Keratinocyte (primary cell): ENCODE measurements around the gene TROAP. TPM values are rescaled to one million over a fixed set of nuclear protein-coding genes. Genes with fewer than 3 reads are reported as not detected.
"Not testable (repeated sequence)": the region's sequence is repeated elsewhere in the genome, so short reads cannot be mapped to it uniquely, and the experiment has no call there.

Experiments used
- DNase-seq: peaks from one replicate; pipeline ENCODE4 v3.0.0-alpha.2; 2011; ENCODE audit warnings: low read depth, missing footprints, low spot score
- FAIRE-seq: peaks from 2 replicates; lab custom pipeline; 2011; peaks lifted over from hg19 to GRCh38; lab: Jason Lieb, UNC
- H2AFZ ChIP-seq: 2 replicates; pipeline ENCODE4 v1.6.0; 2012; ENCODE audit warnings: low read length, control low read depth, inconsistent platforms; ENCODE audit not compliant: control insufficient read depth
- H3K27ac ChIP-seq: 2 replicates; pipeline ENCODE4 v1.5.1; 2011; ENCODE audit warnings: low read length; ENCODE audit not compliant: control insufficient read depth, insufficient read depth
- H3K27me3 ChIP-seq: 3 replicates; pipeline ENCODE4 v1.6.0; 2011; ENCODE audit warnings: low read length; ENCODE audit not compliant: control insufficient read depth, insufficient read depth; ENCODE audit errors: extremely low read depth
- H3K36me3 ChIP-seq, 2 experiments: 2 replicates in 1 of 2; 3 replicates in 1 of 2; pipeline ENCODE4 v1.5.1; 2011; ENCODE audit warnings: low read length in 2 of 2, mild to moderate bottlenecking in 1 of 2; ENCODE audit not compliant: control insufficient read depth in 2 of 2, insufficient read depth in 2 of 2; ENCODE audit errors: extremely low read depth in 1 of 2
- H3K4me1 ChIP-seq: 3 replicates; pipeline ENCODE4 v1.5.1; 2011; ENCODE audit warnings: low read length; ENCODE audit not compliant: control insufficient read depth, insufficient read depth; ENCODE audit errors: extremely low read depth
- H3K4me2 ChIP-seq: 3 replicates; pipeline ENCODE4 v1.6.0; 2011; ENCODE audit warnings: low read depth, low read length; ENCODE audit not compliant: control insufficient read depth, insufficient read depth; ENCODE audit errors: extremely low read depth
- H3K4me3 ChIP-seq, 3 experiments: fragments of 200-600 bp in 1 of 3; sonication (generic) in 1 of 3; 2 replicates in 2 of 3; 3 replicates in 1 of 3; pipeline ENCODE4 v1.5.1; 2011 to 2016; ENCODE audit warnings: low read length in 3 of 3, mild to moderate bottlenecking in 3 of 3, control low read depth in 2 of 3, inconsistent platforms in 1 of 3, low read depth in 1 of 3, mixed read lengths in 1 of 3, mixed run types in 1 of 3, moderate library complexity in 1 of 3; ENCODE audit not compliant: control insufficient read depth in 2 of 3, insufficient read depth in 2 of 3; ENCODE audit errors: extremely low read depth in 1 of 3
- H3K79me2 ChIP-seq: 2 replicates; pipeline ENCODE4 v1.6.0; 2012; ENCODE audit warnings: low read length; ENCODE audit not compliant: control insufficient read depth, insufficient read depth
- H3K9ac ChIP-seq: 3 replicates; pipeline ENCODE4 v1.6.0; 2011; ENCODE audit warnings: low read length; ENCODE audit not compliant: control insufficient read depth, insufficient read depth; ENCODE audit errors: extremely low read depth
- H3K9me1 ChIP-seq: 3 replicates; pipeline ENCODE4 v1.6.0; 2011; ENCODE audit warnings: low read length; ENCODE audit not compliant: control insufficient read depth, insufficient read depth; ENCODE audit errors: extremely low read depth
- H3K9me3 ChIP-seq: 2 replicates; pipeline ENCODE4 v1.5.1; 2012; ENCODE audit warnings: low read depth, low read length; ENCODE audit not compliant: control insufficient read depth
- H4K20me1 ChIP-seq: 3 replicates; pipeline ENCODE4 v1.6.0; 2011; ENCODE audit warnings: low read length; ENCODE audit not compliant: control insufficient read depth, insufficient read depth; ENCODE audit errors: extremely low read depth
- CTCF ChIP-seq, 3 experiments: IDR thresholded peaks in 1 of 3; conservative IDR thresholded peaks in 1 of 3; optimal IDR thresholded peaks in 1 of 3; 2 replicates in 2 of 3; 3 replicates in 1 of 3; pipeline versions ENCODE3 to v1.5.1; 2011; ENCODE audit warnings: low read length in 3 of 3, mild to moderate bottlenecking in 3 of 3, moderate library complexity in 2 of 3, control low read depth in 1 of 3, inconsistent platforms in 1 of 3; ENCODE audit not compliant: insufficient read depth in 2 of 3; ENCODE audit errors: extremely low read depth in 1 of 3
- EZH2 ChIP-seq: IDR thresholded peaks from one replicate; pipeline ENCODE4 v1.6.1; 2012; ENCODE audit warnings: inconsistent platforms, mild to moderate bottlenecking, low read length, moderate library complexity
- dilution Hi-C: fragments of 300-500 bp; cut with MboI; formaldehyde crosslinking; loops from one replicate; pipeline ENCODE4 v1.7.0; 2020; ENCODE audit warnings: low sequenced_read_pairs; ENCODE audit not compliant: extremely low pct_ligation_motif_present
- polyA plus RNA-seq, 5 experiments: library from polyadenylated mRNA; depleted of rRNA in 3 of 5; stranded (reverse) in 3 of 5; stranded (forward) in 1 of 5; unstranded in 1 of 5; fragments of >200 nt; gene quantifications; 1 replicate in 1 of 5; 2 replicates in 3 of 5; 3 replicates in 1 of 5; pipeline versions ENCODE4 v1.2.1 to v1.2.3, GENCODE V29; 2011 to 2012; ENCODE audit warnings: missing spikeins in 2 of 5, low read depth in 1 of 5, low replicate concordance in 1 of 5

Gene TROAP
- polyA plus RNA-seq, 1 donor (not counting 4 experiments of a cell fraction or from before 2014, with no cell fraction given), result 14.1 TPM

DNA sequence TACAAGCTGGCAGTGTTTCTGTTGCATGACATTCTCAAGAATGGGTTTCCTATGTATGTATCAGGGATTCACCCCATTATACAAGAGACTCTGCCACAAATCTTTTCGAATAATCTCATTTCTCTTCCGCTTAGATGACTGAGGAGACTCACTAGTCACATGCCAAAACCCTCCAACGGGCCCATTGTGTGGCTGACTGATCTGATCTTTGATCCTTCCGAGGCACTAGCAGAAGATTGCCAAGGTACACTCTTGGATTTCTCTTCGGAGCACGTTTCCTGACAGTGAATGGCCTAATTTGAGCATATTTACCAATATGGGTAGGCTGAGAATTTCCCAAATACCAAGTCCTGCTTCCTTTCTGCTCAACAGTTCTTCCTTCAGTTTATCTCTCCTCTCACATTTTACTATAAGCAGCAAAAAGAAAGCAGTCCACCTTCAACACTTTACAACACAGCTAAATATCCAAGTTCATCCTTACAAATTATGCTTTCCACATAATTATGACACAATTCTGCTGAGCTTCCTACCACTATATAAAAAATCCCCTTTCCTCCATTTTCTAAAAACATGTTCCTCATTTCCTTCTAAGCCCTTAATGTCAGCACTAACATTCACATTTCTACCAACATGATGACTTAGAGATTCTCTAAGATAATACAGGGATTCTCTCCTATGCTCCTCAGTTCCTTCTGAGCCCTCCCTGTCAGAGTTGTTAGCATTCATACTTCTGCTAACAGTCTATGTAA is 17.1 kb upstream of the TROAP start:
- no peak for FAIRE-seq
- dilution Hi-C loops, result no loop called here
- Histone ChIP-seq H3K9me1 (no peaks in the 10 kb centered on the region), H3K79me2 (no peaks in the 10 kb centered on the region), H3K36me3 (no peaks in the 10 kb centered on the region), H3K4me3 (no peak overlapping the region), H3K9ac (no peak overlapping the region), H3K9me3 (no peaks in the 10 kb centered on the region), H2AFZ (no peak overlapping the region), H3K4me2 (no peak overlapping the region), H3K27ac (no peak overlapping the region), H3K4me1 (no peaks in the 10 kb centered on the region), H4K20me1 (no peaks in the 10 kb centered on the region), H3K27me3 (no peaks in the 10 kb centered on the region)
- TF ChIP-seq CTCF (optimal IDR thresholded peaks at IDR 0.05 in 1 of 3, IDR thresholded peaks at IDR 0.05 in 1 of 3, conservative IDR thresholded peaks at IDR 0.05 in 1 of 3; ENCODE audit: extremely low read depth in 1 of 3, insufficient read depth in 2 of 3, low read length in 3 of 3) (no peak), EZH2 (no peak)
- DNase-seq, result no peak

DNA sequence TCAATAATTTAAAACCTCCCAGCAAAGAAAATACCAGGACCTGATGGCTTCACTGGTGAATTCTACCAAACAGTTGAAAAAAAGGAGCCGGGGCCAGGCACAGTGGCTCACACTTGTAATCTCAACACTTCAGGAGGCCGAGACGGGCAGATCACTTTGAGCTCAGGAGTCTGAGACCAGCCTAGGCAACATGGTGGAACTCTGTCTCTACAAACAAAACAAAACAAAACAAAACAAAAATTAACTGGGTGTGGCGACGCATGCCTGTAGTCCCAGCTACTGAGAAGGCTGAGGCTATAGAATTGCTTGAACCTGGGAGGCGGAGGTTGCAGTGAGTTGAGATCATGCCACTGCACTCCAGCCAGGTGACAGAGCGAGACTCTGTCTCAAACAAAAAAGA is 13.7 kb upstream of the TROAP start:
- dilution Hi-C loops, result no loop called here
- Histone ChIP-seq H3K9me1 (no peaks in the 10 kb centered on the region), H2AFZ (no peak overlapping the region), H3K27me3 (no peaks in the 10 kb centered on the region), H3K27ac (no peak overlapping the region), H3K4me2 (no peak overlapping the region), H4K20me1 (no peaks in the 10 kb centered on the region), H3K4me1 (no peaks in the 10 kb centered on the region), H3K79me2 (no peaks in the 10 kb centered on the region), H3K9me3 (no peaks in the 10 kb centered on the region), H3K36me3 (no peaks in the 10 kb centered on the region), H3K4me3 (no peak overlapping the region), H3K9ac (no peak overlapping the region)
- TF ChIP-seq EZH2 (no peak), CTCF (optimal IDR thresholded peaks at IDR 0.05 in 1 of 3, IDR thresholded peaks at IDR 0.05 in 1 of 3, conservative IDR thresholded peaks at IDR 0.05 in 1 of 3; ENCODE audit: extremely low read depth in 1 of 3, insufficient read depth in 2 of 3, low read length in 3 of 3) (no peak)
- FAIRE-seq (no peak), DNase-seq (no peak)

DNA sequence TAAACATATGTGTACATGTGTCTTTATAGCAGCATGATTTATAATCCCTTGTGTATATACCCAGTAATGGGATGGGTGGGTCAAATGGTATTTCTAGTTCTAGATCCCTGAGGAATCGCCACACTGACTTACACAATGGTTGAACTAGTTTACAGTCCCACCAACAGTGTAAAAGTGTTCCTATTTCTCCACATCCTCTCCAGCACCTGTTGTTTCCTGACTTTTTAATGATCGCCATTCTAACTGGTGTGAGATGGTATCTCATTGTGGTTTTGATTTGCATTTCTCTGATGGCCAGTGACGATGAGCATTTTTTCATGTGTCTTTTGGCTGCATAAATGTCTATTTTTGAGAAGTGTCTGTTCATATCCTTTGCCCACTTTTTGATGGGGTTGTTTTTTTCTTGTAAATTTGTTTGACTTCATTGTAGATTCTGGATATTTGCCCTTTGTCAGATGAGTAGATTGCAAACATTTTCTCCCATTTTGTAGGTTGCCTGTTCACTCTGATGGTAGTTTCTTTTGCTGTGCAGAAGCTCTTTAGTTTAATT is 12.5 kb upstream of the TROAP start:
- dilution Hi-C loops, result not testable (repeated sequence)

More for the DNA sequence above, 12.5 kb upstream of the TROAP start:
- not testable (repeated sequence) for DNase-seq, H3K27ac ChIP-seq, H3K4me1 ChIP-seq, H3K9me1 ChIP-seq, H3K4me3 ChIP-seq, H3K9ac ChIP-seq, H2AFZ ChIP-seq, H3K4me2 ChIP-seq, H3K27me3 ChIP-seq, H3K9me3 ChIP-seq, H4K20me1 ChIP-seq, H3K79me2 ChIP-seq, FAIRE-seq, H3K36me3 ChIP-seq
